ENCODE results near the gene CAPG. TPM values are rescaled to one million over a fixed set of nuclear protein-coding genes. Genes with fewer than 3 reads are reported as not detected.

Gene CAPG, protein sequence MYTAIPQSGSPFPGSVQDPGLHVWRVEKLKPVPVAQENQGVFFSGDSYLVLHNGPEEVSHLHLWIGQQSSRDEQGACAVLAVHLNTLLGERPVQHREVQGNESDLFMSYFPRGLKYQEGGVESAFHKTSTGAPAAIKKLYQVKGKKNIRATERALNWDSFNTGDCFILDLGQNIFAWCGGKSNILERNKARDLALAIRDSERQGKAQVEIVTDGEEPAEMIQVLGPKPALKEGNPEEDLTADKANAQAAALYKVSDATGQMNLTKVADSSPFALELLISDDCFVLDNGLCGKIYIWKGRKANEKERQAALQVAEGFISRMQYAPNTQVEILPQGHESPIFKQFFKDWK
- total RNA-seq (2022; extraction: Qiagen RNA extraction; ENCODE audit: low read depth) = 86.9 to 120 TPM (median 101 TPM) in 5 replicates

GRCh38 chr2:85409845-85410583, at the start of gene CAPG:
Gene CAPG (minus strand): TSS chr2:85410366. CDS start chr2:85402145, 8,221 bp downstream.

DNA sequence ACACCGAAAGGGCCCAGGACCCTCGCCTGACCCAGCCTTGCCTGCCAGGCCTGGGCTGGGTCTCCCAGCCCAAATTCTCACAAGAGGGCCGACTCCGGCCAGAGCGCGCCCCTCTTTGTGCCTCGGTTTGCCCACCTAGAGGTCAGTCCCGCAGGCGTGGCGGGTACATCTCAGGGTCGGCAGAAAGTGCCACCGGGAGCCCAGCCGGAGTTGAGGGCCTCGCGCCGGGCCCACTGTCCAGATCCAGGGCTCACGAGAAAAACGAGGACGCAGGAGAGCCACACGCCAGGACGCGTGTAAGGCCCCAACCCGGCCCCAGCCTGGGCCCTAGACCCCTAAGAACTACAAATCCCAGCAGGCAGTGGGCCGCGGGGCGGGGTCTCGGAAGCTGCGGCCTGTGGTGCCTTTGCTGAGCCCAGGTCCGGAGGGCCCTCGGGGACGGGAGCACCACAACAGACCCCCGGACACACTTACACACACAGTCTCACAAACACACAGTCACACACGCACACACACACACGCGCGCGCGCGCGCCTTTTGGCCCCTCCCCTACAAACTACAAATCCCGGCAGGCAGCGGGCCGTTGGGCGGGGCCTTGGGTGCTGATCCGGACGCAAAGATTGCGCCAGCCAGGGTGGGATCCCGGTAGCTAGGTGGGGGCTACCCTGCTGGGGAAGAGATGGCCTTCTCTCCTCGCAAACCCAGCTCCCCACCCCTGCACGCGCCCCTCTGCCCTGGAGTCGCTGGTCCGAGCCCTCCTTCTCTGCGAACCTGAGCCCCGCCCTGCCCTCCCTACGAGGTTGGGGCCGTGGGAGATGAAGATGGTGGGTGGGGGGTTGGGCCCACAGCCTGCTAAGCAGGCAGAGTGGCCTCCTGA, 8.2 kb upstream of the CAPG start, which contains the start of gene SH2D6:
Gene SH2D6, plus strand, starts transcription at position 583 of the 877 bp plus-strand sequence. CDS start 10,752 bp downstream, outside the sequence.

DNA sequence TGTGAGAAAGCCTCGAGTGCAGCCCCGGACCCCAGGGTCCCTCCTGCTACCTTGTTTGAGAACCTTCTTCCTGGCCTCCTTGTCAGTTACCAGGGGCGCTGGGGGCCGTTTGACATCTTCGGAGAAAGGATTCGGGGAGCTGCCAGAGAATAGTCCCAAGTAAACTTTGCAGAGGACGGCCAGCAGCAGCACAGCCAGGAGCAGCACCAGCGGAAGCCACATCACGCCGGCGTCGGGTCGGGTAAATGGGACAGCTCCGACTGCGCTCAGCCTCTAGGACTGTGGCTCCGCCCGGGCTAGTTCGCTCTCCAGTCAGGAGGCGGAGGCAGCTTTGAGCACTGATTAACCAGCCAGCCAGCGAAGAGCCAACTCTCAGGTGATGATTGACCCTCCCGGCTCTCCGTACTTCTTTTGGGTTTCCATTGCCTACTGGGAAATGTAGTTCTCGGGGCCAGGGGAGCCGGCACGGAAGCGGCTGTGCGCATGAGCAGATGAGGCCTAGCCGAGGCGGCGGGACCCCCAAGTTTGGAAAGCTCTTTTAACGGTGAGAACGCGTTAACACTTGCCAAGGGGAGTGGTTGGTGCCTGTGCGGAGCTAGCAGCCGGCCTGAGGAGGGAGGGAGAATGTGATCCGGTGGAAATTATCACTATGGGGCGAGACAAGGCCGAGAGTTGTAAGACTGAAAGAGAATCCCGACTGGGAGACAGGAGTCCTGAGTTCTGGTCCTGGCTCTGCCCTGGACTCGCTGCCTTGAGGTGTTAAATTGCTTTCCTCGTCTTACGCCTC, 55.7 kb downstream of the CAPG start, which contains the start of the genes ELMOD3 and RETSAT:
Gene ELMOD3, plus strand, starts transcription at position 484 of the 787 bp plus-strand sequence. CDS start 2,430 bp downstream, outside the sequence.
Gene RETSAT, minus strand, starts transcription at position 243 of the 787 bp plus-strand sequence. Its CDS starts 21 bp downstream, at position 222.

Other genes starting within 250 kb of the CAPG start
- 82.0 to 110 TPM (median 102 TPM) in 5 replicates for gene TGOLN2, start 82.4 kb downstream of the CAPG start, total RNA-seq (2022; extraction: Qiagen RNA extraction; ENCODE audit: low read depth)
- gene RETSAT, start 55.8 kb downstream of the CAPG start, total RNA-seq (2022; extraction: Qiagen RNA extraction; ENCODE audit: low read depth) = 46.0 to 55.7 TPM (median 53.1 TPM) in 5 replicates
- gene ELMOD3, start 55.6 kb downstream of the CAPG start, total RNA-seq (2022; extraction: Qiagen RNA extraction; ENCODE audit: low read depth) = 10.4 to 13.1 TPM (median 12.4 TPM) in 5 replicates
- 0.54 to 0.99 TPM (median 0.62 TPM) in 5 replicates for gene SH2D6, start 8.3 kb upstream of the CAPG start, total RNA-seq (2022; extraction: Qiagen RNA extraction; ENCODE audit: low read depth)
- 532 to 563 TPM (median 545 TPM) in 5 replicates for gene MAT2A, start 128.8 kb upstream of the CAPG start, total RNA-seq (2022; extraction: Qiagen RNA extraction; ENCODE audit: low read depth)
- 41.7 to 44.9 TPM (median 44.0 TPM) in 5 replicates for gene GGCX, start 151.1 kb upstream of the CAPG start, total RNA-seq (2022; extraction: Qiagen RNA extraction; ENCODE audit: low read depth)
- 15.8 to 18.4 TPM (median 17.3 TPM) in 5 replicates for gene VAMP8, start 167.2 kb upstream of the CAPG start, total RNA-seq (2022; extraction: Qiagen RNA extraction; ENCODE audit: low read depth)
- 0.28 to 0.31 TPM in 2 of 5 replicates, not detected in the others for gene VAMP5, start 174.1 kb upstream of the CAPG start, total RNA-seq (2022; extraction: Qiagen RNA extraction; ENCODE audit: low read depth)
- gene RNF181, start 185.4 kb upstream of the CAPG start, total RNA-seq (2022; extraction: Qiagen RNA extraction; ENCODE audit: low read depth) = 182 to 190 TPM (median 190 TPM) in 5 replicates
- gene TMEM150A, start 192.3 kb upstream of the CAPG start, total RNA-seq (2022; extraction: Qiagen RNA extraction; ENCODE audit: low read depth) = 11.7 to 15.1 TPM (median 13.9 TPM) in 5 replicates
- 20.2 to 27.4 TPM (median 23.4 TPM) in 5 replicates for gene C2orf68, start 201.7 kb upstream of the CAPG start, total RNA-seq (2022; extraction: Qiagen RNA extraction; ENCODE audit: low read depth)
- 68.0 to 77.1 TPM (median 71.1 TPM) in 5 replicates for gene USP39, start 205.8 kb upstream of the CAPG start, total RNA-seq (2022; extraction: Qiagen RNA extraction; ENCODE audit: low read depth)